ENCODE results near the gene SUV39H2.
A peak's percentile ranks its signal among the peaks of the same experiment; 100 is the strongest.
"Not testable (repeated sequence)": the region's sequence is repeated elsewhere in the genome, so short reads cannot be mapped to it uniquely, and the experiment has no call there.

The SUV39H2 gene

GRCh38 chr10:14878266-14879123 is at the start of gene SUV39H2:
Gene SUV39H2, plus strand, starts transcription at chr10:14878866. Its CDS starts 23 bp downstream, at chr10:14878889.
- peak; percentile 100 for DNase-seq (ENCODE audit: low spot score)

GRCh38 chr10:14833106-14833505 is 45.6 kb upstream of the SUV39H2 start:
- DNase-seq (ENCODE audit: low spot score) = no peak

DNA sequence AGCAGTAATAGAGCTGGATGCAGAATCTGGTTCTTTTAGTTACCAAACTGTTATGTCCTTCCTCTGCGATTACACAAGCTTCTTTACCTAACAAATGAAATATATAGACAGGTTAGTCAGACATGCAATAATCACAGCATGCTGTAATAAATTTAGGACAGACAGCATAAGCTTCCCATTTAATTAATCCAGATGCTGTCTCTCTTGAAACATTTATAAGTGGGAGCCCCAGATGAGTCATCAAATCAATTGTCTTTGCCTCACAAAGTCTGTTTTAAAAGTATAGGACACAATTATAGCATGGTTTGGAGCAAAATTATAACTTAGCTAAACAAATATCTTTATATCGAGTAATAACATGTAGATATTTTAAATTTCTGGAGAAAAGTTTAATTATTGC is 42.5 kb upstream of the SUV39H2 start:
- no peak for DNase-seq (ENCODE audit: low spot score)

DNA sequence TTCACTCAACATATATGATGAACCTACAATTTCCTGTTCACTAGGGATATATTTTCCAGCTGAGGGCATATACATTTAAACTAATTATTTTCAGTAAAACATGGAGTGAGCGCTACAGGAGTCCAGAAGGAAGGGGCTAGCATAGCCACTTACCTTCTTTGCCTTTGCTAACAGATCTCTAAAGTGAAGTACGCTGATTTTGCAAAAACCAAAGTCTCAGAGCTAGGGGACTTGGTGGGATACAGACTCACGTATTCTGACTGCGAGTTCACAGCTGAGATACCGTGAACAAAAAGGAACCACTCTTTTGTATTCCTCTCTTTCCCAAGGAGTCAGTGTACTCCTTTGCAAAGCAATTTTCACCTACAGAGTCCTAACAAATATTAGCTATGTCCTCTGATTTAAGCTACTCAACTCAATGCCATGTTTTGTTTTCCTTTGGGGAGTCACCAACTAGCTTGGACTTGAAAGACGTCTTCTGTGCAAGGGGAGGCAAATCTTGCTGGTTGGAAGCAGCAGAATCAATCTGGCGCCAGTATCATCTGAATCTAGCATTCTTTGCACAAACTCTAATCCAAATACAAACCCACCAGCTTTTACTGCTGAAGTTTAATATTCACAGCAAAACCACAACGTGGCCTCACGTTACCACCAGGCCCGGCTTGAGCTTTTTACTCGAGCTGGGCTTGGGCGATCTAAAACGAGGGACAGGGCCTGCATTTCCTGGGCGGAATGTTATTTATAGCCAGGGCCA is 41.5 kb upstream of the SUV39H2 start:
- DNase-seq (ENCODE audit: low spot score) = no peak

DNA sequence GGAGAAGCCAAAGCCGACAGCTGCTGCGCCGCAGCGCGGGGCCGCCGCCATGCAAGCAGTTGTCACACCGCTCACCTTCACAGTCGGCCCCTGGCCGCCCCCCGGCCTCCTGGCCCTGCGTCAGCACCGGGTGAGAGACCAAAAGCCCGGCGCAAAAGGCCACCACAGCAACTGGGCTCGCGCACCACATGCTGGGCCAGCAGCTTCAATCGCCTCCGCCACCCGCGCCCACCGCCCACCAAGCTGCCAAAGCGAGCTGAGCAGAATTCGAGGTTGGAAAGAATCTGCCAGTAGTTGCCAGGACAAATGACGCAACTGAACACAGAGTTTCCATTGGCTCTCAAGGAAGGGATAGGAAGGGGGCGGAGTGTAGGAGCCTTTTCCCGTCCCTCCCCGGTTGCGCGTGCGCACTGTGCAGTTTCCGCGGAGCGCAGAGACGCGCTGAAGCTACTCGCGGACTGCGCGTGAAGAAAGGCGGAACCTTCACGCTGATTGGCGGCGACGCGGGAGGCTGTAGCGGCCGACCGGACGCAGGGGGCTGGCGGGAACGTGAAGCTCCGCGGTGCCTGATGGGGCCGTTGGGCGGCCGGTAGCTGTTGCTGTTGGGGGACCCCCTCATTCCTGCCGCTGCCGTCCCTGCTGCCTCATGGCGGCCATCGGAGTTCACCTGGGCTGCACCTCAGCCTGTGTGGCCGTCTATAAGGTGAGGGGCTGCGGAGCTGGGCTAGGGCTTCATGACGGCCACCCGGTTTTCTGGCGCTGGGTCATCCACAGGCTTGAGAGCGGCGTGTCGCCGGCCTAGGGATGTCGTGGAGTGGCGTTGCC is 40.7 kb upstream of the SUV39H2 start, which contains the start of the genes CDNF, HSPA14 and MSANTD7:
Gene CDNF, minus strand, starts transcription at position 281 of the 825 bp plus-strand sequence. Its CDS starts 91 bp downstream, at position 190.
Gene HSPA14, plus strand, starts transcription at position 550 of the 825 bp plus-strand sequence. Its CDS starts 97 bp downstream, at position 647.
Gene MSANTD7, plus strand, starts transcription at position 550 of the 825 bp plus-strand sequence. CDS start 3,979 bp downstream, outside the sequence.
- peak; percentile 99 for DNase-seq (ENCODE audit: low spot score)

DNA sequence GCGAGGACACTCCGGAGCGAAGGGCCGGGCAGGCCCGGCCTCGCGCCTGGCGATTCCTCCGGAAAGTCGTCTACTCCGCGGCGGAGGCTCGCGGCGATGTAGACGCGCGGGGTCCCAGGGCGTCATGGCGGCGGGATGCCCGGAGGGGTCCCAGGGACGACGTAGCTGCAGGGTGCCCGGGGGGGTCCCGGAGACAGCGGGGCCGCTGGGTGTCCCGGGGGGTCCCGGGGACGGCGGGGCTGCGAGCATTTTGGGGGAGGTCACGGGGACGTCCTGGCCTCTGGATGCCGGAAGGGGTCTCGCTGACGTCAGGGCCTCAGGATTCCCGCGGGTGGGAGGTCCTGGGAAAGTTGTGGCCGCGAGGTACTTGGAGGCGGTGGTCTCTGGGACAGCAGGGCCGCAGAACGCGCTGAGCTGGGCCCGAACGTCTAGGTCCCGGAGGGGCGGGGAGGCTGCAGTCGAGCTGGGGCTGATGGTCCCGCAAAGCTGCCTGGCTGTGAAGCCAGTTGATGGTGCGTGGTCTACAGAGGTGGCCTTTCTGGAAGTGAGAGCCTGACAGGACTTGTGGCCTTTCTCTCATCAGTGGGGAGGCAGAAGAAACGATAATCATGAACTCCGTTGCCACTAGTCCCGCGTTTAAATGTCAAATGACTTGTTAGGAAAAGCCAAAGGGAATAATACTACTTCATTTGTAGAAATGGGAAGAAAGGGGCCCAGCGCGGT is 39.9 kb upstream of the SUV39H2 start:
- peak; percentile 47 for DNase-seq (ENCODE audit: low spot score)

- DNase-seq (ENCODE audit: low spot score) = no peak
Measured at GRCh38 chr10:14839305-14839695, 39.4 kb upstream of the SUV39H2 start.

DNA sequence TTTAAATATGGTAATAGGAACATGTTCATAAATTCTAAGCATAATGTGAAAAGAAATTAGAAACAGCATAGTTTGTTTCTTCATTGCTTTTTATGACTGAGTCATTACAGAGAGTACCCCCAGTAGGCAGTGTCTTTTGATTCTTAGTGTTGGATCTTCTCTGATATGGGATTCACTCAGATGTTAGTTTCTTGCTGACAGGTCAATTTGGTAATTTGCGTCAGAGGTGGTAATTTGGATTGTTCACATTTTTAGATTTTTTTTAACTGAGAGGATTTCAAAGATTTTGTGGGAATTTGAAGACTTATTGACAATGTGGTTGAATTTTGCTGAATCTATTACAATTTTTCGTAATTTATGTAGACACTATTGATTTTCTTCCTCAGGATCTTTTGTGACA is 38.5 kb upstream of the SUV39H2 start:
- DNase-seq (ENCODE audit: low spot score) = no peak

GRCh38 chr10:14843327-14843988 is 35.2 kb upstream of the SUV39H2 start:
- no peak for DNase-seq (ENCODE audit: low spot score)

DNA sequence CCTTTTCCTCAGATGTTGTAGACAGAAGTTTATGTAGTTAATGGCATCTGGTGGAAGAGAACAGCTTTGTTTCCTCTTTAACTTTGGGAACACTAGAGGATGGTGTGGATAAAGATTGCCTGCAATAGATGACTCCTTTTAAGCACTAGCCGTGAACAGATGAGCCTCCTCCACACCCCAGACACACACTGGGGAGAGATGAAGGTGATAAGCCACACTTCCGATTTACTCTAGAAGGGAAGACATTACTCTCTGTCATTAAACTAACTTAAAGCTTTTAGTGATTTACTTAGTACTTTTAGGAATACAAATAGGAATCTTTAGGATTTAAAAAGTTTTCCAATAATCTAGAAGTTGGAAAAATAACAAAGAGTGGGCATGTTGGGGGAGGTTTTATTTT is 33.7 kb upstream of the SUV39H2 start:
- DNase-seq (ENCODE audit: low spot score) = no peak

- DNase-seq (ENCODE audit: low spot score) = no peak
Measured at GRCh38 chr10:14852236-14852635, 26.4 kb upstream of the SUV39H2 start.

GRCh38 chr10:14855453-14855852 is 23.2 kb upstream of the SUV39H2 start:
- no peak for DNase-seq (ENCODE audit: low spot score)

DNA sequence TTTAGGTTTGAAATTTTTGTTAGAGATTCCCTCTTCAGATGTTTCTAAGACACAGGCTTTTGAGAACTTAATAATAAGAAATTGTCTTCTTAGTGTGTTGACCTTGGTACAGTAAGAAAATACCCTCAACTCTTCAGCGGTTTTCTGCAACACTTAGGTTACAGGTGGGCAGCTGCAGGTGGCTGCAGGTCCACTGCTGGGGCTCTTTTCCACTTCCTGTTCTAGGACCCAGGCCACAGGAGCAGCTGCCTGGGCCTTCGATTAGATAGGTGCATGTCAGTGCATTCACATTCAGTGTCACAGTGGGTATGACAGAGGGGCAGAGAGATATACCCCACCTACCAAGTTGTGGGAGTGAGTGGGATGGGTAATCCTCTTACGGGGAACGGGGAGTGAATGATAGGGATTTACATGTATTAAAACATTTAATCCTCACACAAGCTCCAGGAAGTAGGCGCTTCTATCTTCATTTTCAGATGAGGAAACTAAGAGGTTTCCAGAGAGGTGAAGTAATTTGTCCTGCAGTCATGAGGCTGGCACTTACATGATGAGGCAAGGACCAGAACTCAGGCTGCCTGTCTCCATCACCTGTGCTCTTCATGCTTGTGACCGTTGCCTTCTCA is 20.2 kb upstream of the SUV39H2 start:
- DNase-seq (ENCODE audit: low spot score) = no peak

- no peak for DNase-seq (ENCODE audit: low spot score)
Measured at GRCh38 chr10:14859043-14859442, 19.6 kb upstream of the SUV39H2 start.

DNA sequence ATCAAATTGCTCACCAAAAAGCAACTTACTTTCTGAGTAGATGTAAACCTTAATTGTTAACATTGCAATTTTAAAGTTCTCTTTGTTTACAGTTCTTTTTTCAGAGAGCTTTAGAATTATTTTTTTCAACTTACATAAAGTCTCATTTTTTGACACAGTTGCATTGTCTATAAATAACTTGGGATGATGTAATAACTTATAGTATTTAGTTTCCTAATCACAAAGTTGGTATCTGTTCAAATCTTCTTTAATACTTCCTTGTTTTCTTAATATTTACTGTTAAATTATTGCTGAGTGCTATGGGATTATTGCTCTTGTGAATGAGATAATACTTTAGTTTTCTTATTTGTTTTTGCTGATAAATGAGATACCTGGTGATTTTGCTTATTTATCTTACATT is 18.9 kb upstream of the SUV39H2 start:
- no peak for DNase-seq (ENCODE audit: low spot score)

DNA sequence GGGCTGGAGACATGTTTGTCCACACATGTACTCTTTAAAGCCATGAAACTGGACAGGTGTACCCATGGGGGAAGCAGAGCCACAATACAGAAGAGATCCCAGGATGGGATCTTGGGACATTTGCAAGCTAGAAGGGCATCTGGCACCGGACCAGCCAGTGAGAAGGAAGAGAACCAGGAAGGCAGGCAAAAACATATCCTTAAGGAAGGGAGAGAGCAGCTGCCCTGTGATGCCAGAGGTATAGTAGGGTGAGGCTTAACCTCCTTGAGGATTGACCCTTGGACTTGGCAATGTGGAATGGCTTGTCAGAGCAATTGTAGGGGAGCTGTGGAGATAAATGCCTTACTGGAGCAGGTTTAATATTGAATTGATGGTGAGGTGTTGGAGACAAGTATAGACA is 17.9 kb upstream of the SUV39H2 start:
- no peak for DNase-seq (ENCODE audit: low spot score)

GRCh38 chr10:14864466-14864865 is 14.2 kb upstream of the SUV39H2 start:
- not testable (repeated sequence) for DNase-seq (ENCODE audit: low spot score)

- not testable (repeated sequence) for DNase-seq (ENCODE audit: low spot score)
Measured at GRCh38 chr10:14864871-14865270, 13.8 kb upstream of the SUV39H2 start.

DNA sequence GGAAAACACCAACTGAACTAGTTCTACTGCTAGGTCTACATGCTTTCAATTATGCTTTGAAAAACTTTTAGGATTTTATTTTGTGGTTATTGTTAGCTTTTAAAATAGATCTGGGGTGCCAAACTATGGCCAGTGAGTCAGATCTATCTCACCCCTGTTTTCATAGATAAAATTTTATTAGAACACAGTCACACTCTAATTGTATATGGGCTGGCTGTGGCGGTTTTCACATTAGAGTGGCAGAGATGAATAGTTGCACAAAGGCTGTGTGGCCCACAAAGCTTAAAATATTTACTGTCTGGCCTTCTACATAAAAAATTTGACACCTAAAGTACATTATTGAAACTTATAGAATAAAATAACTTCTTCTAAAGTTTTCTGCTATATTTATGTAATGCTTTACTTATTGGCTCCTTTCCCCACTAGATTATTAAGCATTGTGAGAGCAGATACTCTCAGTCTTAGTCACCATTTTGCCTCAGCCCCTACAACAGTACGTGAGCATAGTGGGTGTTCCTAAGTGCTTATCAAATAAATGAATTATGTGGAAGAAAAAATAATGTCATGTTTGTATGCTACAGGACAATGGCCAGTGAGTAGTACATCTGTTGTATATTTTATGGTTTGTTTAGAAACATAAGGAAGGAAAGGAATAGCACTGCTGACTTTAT is 5.4 kb upstream of the SUV39H2 start:
- DNase-seq (ENCODE audit: low spot score) = peak; percentile 24

DNA sequence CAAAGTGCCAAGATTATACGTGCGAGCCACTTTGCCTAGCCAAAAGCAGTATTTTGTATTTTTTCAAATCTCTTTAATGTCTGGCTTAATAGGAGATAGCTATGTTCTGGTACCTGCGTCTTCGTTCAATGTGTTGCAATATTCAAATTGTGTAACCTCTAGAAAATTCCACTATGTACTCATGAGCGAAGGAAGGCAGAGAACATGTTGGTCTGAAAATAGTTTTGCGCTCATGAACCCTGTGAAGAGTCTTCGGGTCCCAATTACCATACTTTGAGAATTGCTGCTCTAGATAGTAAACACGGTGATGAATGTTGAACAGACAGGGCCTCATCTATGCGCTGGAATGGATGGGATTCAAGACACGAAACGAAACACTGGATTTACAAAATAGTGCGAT is 2.7 kb upstream of the SUV39H2 start:
- no peak for DNase-seq (ENCODE audit: low spot score)
